HEK293T (cell line): ENCODE results near the gene GAPDH.

Experiments used
- BHLHE40 ChIP-seq: fragments of 450-650 bp; IDR thresholded peaks from 2 replicates; pipeline ENCODE4 v1.6.1; 2016; ENCODE audit warnings: mild to moderate bottlenecking, moderate library complexity, borderline replicate concordance
- FOXA1 ChIP-seq: fragments of 450-650 bp; IDR thresholded peaks from 2 replicates; pipeline ENCODE4 v1.6.1; 2016; ENCODE audit warnings: mild to moderate bottlenecking

GRCh38 chr12:6532927-6533652 lies 1.2 kb upstream of the GAPDH start:
- TF ChIP-seq FOXA1, result no peak
- TF ChIP-seq BHLHE40, result no peak
